ENCODE measurements around the gene LUZP2.

Gene LUZP2

GRCh38 chr11:24842308-24842707 lies 345.5 kb downstream of the LUZP2 start:
- ATAC-seq = no peak
- TF ChIP-seq ZFP30 (CRISPR knock-in tag; IDR thresholded peaks at IDR 0.05) = no peak
- no peak for TF ChIP-seq ZC3H10 (CRISPR knock-in tag; IDR thresholded peaks at IDR 0.05)

GRCh38 chr11:24844406-24844805 lies 347.6 kb downstream of the LUZP2 start:
- TF ChIP-seq ZFP3 (CRISPR knock-in tag; IDR thresholded peaks at IDR 0.05) (no peak), ESRRG (CRISPR knock-in tag; IDR thresholded peaks at IDR 0.05) (no peak), SNAI2 (CRISPR knock-in tag; IDR thresholded peaks at IDR 0.05) (no peak), CSDC2 (CRISPR knock-in tag; IDR thresholded peaks at IDR 0.05) (no peak), ZNF8 (CRISPR knock-in tag; IDR thresholded peaks at IDR 0.05) (no peak), GLIS3 (CRISPR knock-in tag; IDR thresholded peaks at IDR 0.05) (no peak), ZNF70 (CRISPR knock-in tag; IDR thresholded peaks at IDR 0.05) (no peak)
- ATAC-seq = no peak

GRCh38 chr11:24848857-24849256 lies 352.0 kb downstream of the LUZP2 start:
- no peak for ATAC-seq
- TF ChIP-seq ZFP3 (CRISPR knock-in tag; IDR thresholded peaks at IDR 0.05) = no peak
- no peak for TF ChIP-seq ESRRG (CRISPR knock-in tag; IDR thresholded peaks at IDR 0.05)
- no peak for TF ChIP-seq ZC3H10 (CRISPR knock-in tag; IDR thresholded peaks at IDR 0.05)
- no peak for TF ChIP-seq RARB (CRISPR knock-in tag; IDR thresholded peaks at IDR 0.05)
- TF ChIP-seq PPARA (CRISPR knock-in tag; IDR thresholded peaks at IDR 0.05; ENCODE audit: borderline replicate concordance) = no peak
- no peak for TF ChIP-seq GLIS3 (CRISPR knock-in tag; IDR thresholded peaks at IDR 0.05)
- no peak for TF ChIP-seq ZFP30 (CRISPR knock-in tag; IDR thresholded peaks at IDR 0.05)
- TF ChIP-seq ISL1 (CRISPR knock-in tag; IDR thresholded peaks at IDR 0.05) = no peak
- TF ChIP-seq TSHZ2 (CRISPR knock-in tag; IDR thresholded peaks at IDR 0.05) = no peak
- TF ChIP-seq CREB5 (CRISPR knock-in tag; IDR thresholded peaks at IDR 0.05; ENCODE audit: low read depth) = no peak
- no peak for TF ChIP-seq POU6F1 (CRISPR knock-in tag; IDR thresholded peaks at IDR 0.05; ENCODE audit: borderline replicate concordance, low read depth)
- TF ChIP-seq TCF4 (CRISPR knock-in tag; IDR thresholded peaks at IDR 0.05; ENCODE audit: borderline replicate concordance) = no peak
- no peak for TF ChIP-seq ZNF70 (CRISPR knock-in tag; IDR thresholded peaks at IDR 0.05)

- ATAC-seq = no peak
- TF ChIP-seq BACH2 (CRISPR knock-in tag; IDR thresholded peaks at IDR 0.05; ENCODE audit: borderline replicate concordance) = no peak
- TF ChIP-seq TSHZ2 (CRISPR knock-in tag; IDR thresholded peaks at IDR 0.05) = no peak
- TF ChIP-seq ZC3H10 (CRISPR knock-in tag; IDR thresholded peaks at IDR 0.05) = no peak
- TF ChIP-seq RARB (CRISPR knock-in tag; IDR thresholded peaks at IDR 0.05) = no peak
- TF ChIP-seq ZNF565 (CRISPR knock-in tag; conservative IDR thresholded peaks at IDR 0.05; ENCODE audit: low read depth) = no peak
- TF ChIP-seq CSRNP3 (CRISPR knock-in tag; IDR thresholded peaks at IDR 0.05) = no peak
- no peak for TF ChIP-seq SNAI2 (CRISPR knock-in tag; IDR thresholded peaks at IDR 0.05)
- TF ChIP-seq GLIS3 (CRISPR knock-in tag; IDR thresholded peaks at IDR 0.05) = no peak
- TF ChIP-seq TOX (CRISPR knock-in tag; IDR thresholded peaks at IDR 0.05; ENCODE audit: borderline replicate concordance) = no peak
- TF ChIP-seq ZFP30 (CRISPR knock-in tag; IDR thresholded peaks at IDR 0.05) = no peak
- TF ChIP-seq TCF4 (CRISPR knock-in tag; IDR thresholded peaks at IDR 0.05; ENCODE audit: borderline replicate concordance) = no peak
- no peak for TF ChIP-seq ARNTL (CRISPR knock-in tag; IDR thresholded peaks at IDR 0.05; ENCODE audit: borderline replicate concordance, low read depth)
- TF ChIP-seq PATZ1 (CRISPR knock-in tag; IDR thresholded peaks at IDR 0.05; ENCODE audit: borderline replicate concordance) = no peak
These were observed 359.1 kb downstream of the LUZP2 start for GRCh38 chr11:24855951-24856350.
